A673 (cell line): Measurements from ENCODE around the gene LRR1.
"Not testable (repeated sequence)": the region's sequence is repeated elsewhere in the genome, so short reads cannot be mapped to it uniquely, and the experiment has no call there.

Source experiments
- CTCF ChIP-seq: fragments of 300-800, 200-600 bp; sonication (generic); conservative IDR thresholded peaks from 2 replicates; pipeline ENCODE4 v1.5.1; 2017; ENCODE audit warnings: low read depth, mild to moderate bottlenecking, antibody characterized with exemption, low read length, moderate library complexity, mixed read lengths
- EZH2 ChIP-seq: fragments of 200-600 bp; sonication (generic); IDR thresholded peaks from 2 replicates; pipeline ENCODE4 v1.6.1; 2017; ENCODE audit warnings: borderline replicate concordance, low read depth, mild to moderate bottlenecking, mixed read lengths, antibody characterized with exemption, low read length; ENCODE audit not compliant: poor library complexity, severe bottlenecking

- not testable (repeated sequence) for TF ChIP-seq EZH2, CTCF
Observed at GRCh38 chr14:49657500-49657899, 58.8 kb downstream of the LRR1 start.
